ENCODE results near the gene HCN2. TPM values are rescaled to one million over a fixed set of nuclear protein-coding genes. Genes with fewer than 3 reads are reported as not detected.

HCN2 gene
- total and polyA plus RNA-seq, 3 donors from 2014 or later = 5.5 to 12.4 (median 6.6) TPM

DNA sequence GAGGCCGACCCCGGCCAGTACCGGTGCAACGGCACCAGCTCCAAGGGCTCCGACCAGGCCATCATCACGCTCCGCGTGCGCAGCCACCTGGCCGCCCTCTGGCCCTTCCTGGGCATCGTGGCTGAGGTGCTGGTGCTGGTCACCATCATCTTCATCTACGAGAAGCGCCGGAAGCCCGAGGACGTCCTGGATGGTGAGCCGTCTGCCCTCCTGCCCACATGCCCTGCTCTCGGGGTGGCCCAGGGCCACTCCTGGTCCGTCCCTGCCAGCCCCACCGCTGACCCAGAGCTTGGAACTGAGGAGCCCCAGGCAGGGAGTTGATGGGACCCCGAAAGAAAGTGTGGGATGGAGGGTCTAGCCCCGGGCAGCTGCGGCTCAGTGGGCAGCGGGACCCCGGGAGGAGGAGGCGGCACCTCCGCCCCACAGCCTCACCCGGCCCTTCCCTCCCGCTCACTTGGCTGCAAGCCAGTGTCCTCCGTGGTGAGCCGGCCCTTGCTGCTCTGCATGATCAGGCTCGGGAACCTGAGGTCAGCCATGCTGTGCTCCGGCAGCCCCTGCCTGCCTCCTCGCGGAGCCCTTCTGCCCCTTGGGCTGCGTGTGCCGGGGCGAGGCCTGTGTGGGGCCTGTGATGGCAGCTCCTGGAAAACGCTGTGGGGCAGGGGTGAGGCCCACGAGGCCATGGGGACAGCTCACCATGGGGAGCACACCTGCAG lies 8.1 kb upstream of the HCN2 start:
- no peak for DNase-seq
- H3K27me3 ChIP-seq = no peaks in the 10 kb centered on the region
- H3K4me3 ChIP-seq = no peak overlapping the region
- no peak for TF ChIP-seq CTCF (IDR thresholded peaks at IDR 0.05)
- intact Hi-C loops (cut with DNase I; ENCODE audit: low total_unique reads) = no loop called here
- no peak overlapping the region for H3K27ac ChIP-seq
- H3K4me1 ChIP-seq = peaks cover 12% of the 10 kb centered on the region
- H3K9me3 ChIP-seq = no peaks in the 10 kb centered on the region
- H3K36me3 ChIP-seq (ENCODE audit: low read depth, missing control alignments) = no peaks in the 10 kb centered on the region
- WGBS, 2 donors = 85 to 90% methylated on average over 17 to 33 of the region's 40 CpGs

- Histone ChIP-seq H3K4me3 (no peak overlapping the region), H3K27ac (no peak overlapping the region), H3K27me3 (no peaks in the 10 kb centered on the region), H3K9me3 (no peaks in the 10 kb centered on the region), H3K36me3 (ENCODE audit: low read depth, missing control alignments) (no peaks in the 10 kb centered on the region), H3K4me1 (peaks cover 4% of the 10 kb centered on the region)
- TF ChIP-seq CTCF (IDR thresholded peaks at IDR 0.05) (no peak), POLR2A (IDR thresholded peaks at IDR 0.05) (no peak)
- no peak for DNase-seq
- intact Hi-C loops (cut with DNase I; ENCODE audit: low total_unique reads) = no loop called here
- 90 to 91% methylated on average over 30 to 31 of the region's 31 CpGs for WGBS, 2 donors
These were observed 7.0 kb upstream of the HCN2 start for GRCh38 chr19:582497-583197.

DNA sequence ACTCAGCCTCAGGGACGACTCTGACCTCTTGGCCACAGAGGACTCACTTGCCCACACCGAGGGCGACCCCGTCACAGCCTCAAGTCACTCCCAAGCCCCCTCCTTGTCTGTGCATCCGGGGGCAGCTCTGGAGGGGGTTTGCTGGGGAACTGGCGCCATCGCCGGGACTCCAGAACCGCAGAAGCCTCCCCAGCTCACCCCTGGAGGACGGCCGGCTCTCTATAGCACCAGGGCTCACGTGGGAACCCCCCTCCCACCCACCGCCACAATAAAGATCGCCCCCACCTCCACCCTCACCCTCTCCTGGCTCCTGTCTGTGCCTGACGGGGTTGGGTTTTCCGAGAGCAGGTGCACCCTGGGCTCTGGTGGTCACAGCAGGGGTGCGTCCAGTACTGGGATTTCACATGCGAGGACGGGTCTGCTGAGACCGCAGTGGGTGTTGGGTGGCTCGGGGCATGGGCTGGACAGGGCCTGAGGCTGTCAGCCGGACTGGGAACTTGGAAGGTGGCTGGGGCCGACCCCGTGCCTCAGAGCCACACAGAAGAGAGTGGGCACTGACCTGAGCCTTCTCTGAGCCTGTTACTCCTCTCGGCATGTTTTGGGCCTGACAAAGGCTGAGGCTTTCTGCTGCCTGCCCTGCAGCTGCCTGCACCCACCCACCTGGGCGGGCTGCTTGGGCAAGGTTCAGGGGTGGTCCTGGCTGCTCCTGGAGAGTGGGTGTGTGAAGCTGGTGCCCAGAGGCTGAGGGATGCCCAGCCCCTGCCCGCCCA lies 6.3 kb upstream of the HCN2 start:
- Histone ChIP-seq H3K4me3 (no peak overlapping the region), H3K27ac (no peak overlapping the region), H3K9me3 (no peaks in the 10 kb centered on the region), H3K4me1 (peaks cover 12% of the 10 kb centered on the region), H3K36me3 (ENCODE audit: low read depth, missing control alignments) (no peaks in the 10 kb centered on the region), H3K27me3 (no peaks in the 10 kb centered on the region)
- TF ChIP-seq POLR2A (IDR thresholded peaks at IDR 0.05) (no peak), CTCF (IDR thresholded peaks at IDR 0.05) (no peak)
- intact Hi-C loops (cut with DNase I; ENCODE audit: low total_unique reads) = no loop called here
- WGBS, 2 donors = 88 to 100% methylated on average over 8 to 27 of the region's 27 CpGs
- no peak for DNase-seq

DNA sequence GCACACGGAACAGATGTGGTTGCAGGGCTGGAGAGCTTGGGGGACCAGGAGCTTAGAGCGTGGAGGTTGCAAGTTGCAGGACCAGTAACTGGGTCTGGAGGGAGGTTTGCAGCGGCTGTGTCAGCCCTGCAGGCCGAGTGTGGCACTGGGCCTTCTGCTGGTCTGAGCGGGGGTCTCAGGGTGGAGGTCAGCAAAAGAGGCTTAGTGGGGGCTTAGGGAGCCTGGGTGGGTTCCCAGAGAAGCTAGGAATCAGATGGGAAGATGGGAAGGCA lies 5.8 kb upstream of the HCN2 start:
- Histone ChIP-seq H3K4me1 (peaks cover 16% of the 10 kb centered on the region), H3K27ac (no peak overlapping the region), H3K4me3 (no peak overlapping the region), H3K27me3 (no peaks in the 10 kb centered on the region), H3K36me3 (ENCODE audit: low read depth, missing control alignments) (no peaks in the 10 kb centered on the region), H3K9me3 (no peaks in the 10 kb centered on the region)
- WGBS, 2 donors = 65 to 67% methylated on average over 4 to 5 of the region's 5 CpGs
- TF ChIP-seq CTCF (IDR thresholded peaks at IDR 0.05) (no peak), POLR2A (IDR thresholded peaks at IDR 0.05) (no peak)
- no peak for DNase-seq
- intact Hi-C loops (cut with DNase I; ENCODE audit: low total_unique reads) = no loop called here
